GM18499 (cell line): ENCODE measurements around the gene NES.

Experiments used
- ATAC-seq: cut with Tn5 transposase; IDR thresholded peaks from one replicate; pipeline ENCODE4 v1.9.1; 2021; ENCODE audit warnings: moderate number of reproducible peaks; ENCODE audit not compliant: insufficient read depth, unreplicated experiment

NES gene, protein sequence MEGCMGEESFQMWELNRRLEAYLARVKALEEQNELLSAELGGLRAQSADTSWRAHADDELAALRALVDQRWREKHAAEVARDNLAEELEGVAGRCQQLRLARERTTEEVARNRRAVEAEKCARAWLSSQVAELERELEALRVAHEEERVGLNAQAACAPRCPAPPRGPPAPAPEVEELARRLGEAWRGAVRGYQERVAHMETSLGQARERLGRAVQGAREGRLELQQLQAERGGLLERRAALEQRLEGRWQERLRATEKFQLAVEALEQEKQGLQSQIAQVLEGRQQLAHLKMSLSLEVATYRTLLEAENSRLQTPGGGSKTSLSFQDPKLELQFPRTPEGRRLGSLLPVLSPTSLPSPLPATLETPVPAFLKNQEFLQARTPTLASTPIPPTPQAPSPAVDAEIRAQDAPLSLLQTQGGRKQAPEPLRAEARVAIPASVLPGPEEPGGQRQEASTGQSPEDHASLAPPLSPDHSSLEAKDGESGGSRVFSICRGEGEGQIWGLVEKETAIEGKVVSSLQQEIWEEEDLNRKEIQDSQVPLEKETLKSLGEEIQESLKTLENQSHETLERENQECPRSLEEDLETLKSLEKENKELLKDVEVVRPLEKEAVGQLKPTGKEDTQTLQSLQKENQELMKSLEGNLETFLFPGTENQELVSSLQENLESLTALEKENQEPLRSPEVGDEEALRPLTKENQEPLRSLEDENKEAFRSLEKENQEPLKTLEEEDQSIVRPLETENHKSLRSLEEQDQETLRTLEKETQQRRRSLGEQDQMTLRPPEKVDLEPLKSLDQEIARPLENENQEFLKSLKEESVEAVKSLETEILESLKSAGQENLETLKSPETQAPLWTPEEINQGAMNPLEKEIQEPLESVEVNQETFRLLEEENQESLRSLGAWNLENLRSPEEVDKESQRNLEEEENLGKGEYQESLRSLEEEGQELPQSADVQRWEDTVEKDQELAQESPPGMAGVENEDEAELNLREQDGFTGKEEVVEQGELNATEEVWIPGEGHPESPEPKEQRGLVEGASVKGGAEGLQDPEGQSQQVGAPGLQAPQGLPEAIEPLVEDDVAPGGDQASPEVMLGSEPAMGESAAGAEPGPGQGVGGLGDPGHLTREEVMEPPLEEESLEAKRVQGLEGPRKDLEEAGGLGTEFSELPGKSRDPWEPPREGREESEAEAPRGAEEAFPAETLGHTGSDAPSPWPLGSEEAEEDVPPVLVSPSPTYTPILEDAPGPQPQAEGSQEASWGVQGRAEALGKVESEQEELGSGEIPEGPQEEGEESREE (N-terminal part only)

GRCh38 chr1:156676820-156677615, at the start of gene NES:
TSS of gene NES (minus strand) at chr1:156677407. CDS start at chr1:156677264, 143 bp downstream.
- ATAC-seq = no peak

DNA sequence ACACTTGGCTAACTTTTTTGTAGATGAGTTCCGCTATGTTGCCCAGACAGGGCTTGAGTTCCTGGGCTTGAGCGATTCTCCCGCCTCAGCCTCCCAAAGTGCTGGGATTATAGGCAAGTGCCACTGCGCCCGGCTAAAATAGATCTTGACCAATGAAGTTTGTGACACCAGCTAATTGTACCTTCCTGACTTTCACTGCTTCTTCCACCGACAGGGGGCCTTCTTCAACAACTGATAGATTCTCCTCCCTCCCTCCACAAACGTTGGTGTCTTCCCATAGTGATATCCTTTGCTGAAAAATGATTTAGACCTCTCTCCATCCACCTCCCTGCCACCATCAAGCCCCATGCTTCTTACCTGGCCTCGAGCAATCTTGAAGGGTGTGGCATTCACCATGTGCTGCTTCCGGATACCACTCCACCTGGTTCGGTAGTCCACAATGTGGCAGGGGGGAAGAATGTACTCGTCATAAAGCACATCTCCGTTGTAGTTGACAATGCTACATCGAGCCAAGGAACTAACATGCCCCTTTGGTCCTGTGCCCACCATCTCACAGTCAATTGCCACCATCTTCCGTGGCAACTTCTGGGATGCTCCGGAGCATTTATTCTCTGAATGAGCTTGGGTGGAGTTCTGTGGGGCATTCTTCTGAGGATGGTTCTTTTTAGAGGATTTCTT, 49.5 kb upstream of the NES start:
- ATAC-seq = no peak

DNA sequence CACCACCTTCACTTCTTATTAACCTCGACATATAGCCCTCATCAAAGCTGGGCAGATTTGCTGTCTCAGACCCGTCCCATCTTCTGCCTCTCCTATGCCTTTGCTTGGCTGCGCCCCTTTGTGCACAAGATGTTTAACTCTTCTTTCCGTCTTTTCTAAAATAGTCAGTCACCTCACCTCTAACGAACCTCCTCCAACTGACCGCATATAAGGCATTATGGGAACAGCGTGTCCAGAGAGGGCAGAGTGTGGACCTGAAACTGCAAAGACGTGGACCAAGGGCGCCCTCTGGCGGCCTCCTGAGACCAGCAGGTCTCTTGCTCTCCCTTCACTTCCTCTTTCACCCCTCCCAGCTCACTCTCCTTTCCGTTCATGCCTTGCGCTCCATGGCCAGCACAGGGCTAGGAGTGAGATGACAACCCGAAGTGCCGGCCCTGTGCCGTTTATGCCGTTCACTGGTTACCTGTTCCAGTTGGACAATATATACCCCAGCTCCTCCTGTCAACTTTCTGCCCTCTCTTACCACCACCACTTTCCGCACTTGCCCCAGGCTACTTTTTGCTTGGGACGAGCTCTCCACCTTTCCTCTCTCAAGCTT, 48.6 kb upstream of the NES start:
- no peak for ATAC-seq

GRCh38 chr1:156721535-156721934, 44.3 kb upstream of the NES start:
- ATAC-seq = no peak

DNA sequence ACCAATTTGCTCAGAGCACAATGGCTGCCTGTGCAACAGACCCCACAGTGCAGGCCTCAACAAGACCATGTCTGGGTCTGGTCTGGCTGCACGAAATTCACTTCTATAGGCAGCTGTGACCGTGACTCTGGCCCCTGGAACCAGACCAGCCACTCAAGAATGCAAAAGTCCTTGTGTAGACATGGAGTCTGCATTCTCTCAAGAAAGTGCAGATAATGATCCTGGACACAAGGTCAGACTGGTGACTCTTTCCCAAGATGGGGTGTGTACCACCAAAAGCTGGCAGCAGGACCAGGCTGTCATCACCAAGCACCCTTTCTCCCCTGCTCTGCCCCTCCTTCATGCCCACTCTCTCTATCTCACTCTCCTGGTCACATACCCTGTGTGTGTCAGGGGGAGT, 43.9 kb upstream of the NES start:
- ATAC-seq = no peak

DNA sequence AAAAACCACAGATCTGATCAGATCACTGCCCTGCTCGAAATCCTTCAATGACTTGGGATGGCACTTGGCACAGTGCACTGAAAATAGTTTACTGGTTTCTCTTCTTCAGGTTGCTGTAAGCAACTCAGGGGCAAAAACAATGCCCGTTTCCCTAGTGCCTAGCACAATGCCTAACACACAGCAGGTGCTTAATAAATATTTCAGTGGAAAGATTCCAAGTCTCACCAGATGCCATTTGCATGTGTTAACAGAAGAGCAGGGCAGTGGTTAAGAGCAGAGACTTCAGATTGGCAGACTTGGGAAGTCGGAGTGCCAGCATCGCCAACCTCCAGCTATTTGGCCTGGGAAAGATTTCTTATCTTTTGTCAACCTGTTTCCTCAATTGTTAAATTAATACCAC, 40.1 kb upstream of the NES start:
- ATAC-seq = no peak

DNA sequence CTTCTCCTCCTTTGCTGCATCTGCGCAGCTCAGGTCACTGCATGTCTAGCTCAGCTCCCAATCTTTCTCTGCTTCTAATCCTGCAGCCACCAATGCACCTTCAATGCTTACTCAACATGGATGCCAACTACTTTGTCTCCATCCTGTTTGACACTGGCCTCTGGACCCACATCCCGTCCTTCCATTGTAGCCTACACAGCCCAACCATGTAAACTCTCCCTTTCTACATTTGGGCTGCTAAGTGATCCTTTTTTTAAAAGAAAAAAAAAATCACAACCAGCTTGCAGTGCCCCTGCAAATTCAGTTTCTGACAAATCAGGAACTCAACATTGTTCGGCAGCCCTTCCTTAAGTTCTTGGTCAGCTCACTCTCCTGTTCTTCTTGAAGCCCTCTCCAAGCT, 37.6 kb upstream of the NES start:
- ATAC-seq = no peak

DNA sequence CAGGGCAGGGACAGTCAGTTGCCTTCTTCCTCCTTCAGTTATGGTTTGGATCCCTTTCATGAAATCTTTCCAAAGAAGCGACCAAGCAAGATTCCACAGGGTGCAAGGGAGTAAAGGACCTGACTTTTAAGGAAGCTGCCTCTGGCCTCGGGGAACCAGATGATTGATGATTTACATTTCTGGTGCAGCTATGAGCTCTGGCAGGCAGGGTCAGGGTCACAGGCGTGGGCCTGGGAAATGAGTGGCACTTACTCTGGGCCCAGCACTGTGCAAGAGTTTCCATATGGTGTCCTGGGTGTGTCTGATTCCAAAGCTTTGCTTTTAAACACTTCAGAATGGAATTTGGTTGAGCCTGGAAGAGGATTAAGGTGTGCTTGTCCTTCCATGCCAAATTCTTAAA, 35.4 kb upstream of the NES start:
- no peak for ATAC-seq

GRCh38 chr1:156711011-156711817, 34.0 kb upstream of the NES start:
- no peak for ATAC-seq

DNA sequence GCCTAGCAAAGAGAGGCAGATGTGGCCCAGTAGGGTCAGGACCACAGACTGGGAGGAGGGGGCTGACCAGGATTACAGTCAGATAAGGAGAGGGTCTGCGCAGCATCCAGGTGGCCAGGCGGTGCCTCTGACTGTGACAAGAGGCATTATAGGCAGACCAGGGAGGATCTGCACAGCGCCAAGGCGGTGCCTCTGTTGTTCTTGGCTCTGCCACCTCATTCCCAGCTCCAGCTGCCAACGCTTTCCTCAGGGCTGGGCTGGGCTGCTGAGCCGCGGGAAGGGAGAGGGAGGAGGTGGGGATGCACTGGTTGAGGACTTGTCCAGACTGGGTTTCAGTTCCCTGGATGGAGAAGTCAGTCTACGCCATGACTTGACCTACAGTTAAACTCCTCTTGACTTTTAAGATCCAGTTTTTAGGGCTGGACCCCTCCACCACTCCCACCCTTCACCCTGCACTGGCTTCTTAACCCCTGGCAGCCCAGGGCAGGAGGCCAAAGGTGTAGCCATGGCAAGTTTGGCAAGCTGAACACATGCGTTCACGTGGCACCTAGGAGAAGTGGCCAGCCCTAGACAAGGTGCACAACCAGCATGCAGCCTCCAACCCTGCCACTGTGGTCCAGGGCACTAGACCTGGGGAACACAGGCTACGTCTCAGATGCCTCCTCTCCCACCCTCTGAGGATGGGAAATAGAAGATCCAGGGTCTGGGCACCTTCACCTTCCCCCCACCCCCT, 32.7 kb upstream of the NES start:
- ATAC-seq = no peak

DNA sequence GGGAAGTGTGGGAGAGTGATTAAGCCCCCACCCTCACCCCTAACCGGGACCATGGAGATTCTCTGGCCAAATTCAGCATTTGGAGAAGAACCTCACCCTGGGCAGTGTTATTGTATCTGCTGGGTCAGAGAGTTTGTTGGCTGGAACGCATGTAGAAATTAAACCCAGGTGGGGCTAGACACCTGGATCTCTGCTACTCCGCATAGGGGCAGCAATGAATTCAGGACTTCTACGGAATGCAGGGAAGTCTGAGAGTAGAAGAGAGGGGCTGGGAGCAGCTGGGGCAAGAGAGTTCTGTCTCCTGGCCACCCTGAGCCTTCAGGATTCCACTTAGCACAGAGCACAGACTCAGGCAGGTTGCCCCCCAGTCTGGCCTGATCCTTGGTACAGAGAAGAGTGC, 31.8 kb upstream of the NES start:
- no peak for ATAC-seq

DNA sequence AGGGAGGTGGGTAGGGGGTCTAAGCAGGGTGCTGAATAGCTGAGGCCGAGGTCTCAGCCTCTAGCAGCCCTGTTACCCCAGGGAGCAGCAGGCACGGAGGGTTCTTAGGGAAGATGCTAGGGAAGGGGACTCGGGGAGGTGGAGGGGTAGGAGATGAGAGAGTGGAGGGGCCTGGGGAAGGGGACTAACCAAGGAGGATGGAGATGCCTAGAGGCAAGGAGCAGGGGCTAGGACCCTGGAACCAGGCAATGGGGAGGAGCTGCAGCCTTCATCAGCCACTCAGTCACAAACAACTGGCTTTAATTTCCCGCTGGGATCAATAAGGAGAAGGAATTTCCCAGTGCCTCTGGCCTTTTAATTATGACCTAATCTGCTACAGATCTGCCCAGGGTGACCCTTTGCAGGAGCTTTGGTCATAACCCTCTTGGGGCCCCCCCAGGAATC, 31.0 kb upstream of the NES start:
- ATAC-seq = no peak

GRCh38 chr1:156707417-156708217, 30.4 kb upstream of the NES start:
- ATAC-seq = no peak

DNA sequence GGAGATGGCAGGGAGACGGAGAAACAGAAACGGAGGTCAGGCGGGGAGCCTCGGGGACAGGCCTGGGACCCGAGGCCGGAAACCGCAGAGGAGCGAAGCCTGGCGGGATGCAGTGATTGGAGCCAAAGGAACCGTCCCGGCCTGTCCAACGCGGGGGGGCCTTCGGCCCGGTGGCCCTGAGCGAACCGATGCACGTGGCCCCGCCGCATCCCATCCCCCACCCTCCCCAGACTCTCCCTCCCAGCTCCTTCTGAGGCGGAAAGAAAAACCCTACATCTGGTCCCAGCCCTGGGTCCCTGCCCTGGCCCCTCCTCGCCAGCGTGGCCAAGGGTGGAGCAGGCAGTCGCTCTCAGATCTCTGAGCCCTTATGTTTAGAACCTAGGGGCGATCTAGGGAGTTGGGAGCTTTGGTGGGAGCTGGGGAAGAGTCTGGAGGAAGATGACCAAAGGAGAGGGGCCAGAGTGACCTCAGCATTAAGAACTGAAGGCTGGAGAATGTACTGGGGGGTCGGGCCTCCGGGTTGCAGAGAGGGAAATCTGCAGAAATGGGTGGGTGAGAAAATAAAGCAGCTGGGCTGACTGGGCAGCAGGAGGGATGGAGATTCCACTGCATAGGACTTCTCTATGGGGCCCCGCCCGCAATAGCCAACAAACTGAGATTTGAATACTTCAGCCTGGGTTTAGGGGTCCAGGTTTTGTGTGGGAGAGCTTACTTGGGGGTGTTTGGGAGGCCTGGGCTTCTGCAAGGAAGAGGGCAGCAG, 29.6 kb upstream of the NES start:
- ATAC-seq = no peak

GRCh38 chr1:156705918-156706656, 28.9 kb upstream of the NES start:
- no peak for ATAC-seq
